ENCODE data around the gene MYLK.
"Not testable (repeated sequence)": the region's sequence is repeated elsewhere in the genome, so short reads cannot be mapped to it uniquely, and the experiment has no call there.

Gene MYLK

GRCh38 chr3:123741041-123741511 is 143.1 kb downstream of the MYLK start:
- no peak overlapping the region for H3K4me3 ChIP-seq (replicated peaks in 1 of 2; ENCODE audit: low read depth in 2 of 2, low read length in 2 of 2)
- DNase-seq (ENCODE audit: low read depth in 2 of 2): no peak
- no peak for TF ChIP-seq CTCF (IDR thresholded peaks at IDR 0.05; ENCODE audit: low read depth, low read length)

- DNase-seq (ENCODE audit: low read depth in 2 of 2): no peak
- no peak overlapping the region for H3K4me3 ChIP-seq (replicated peaks in 1 of 2; ENCODE audit: low read depth in 2 of 2, low read length in 2 of 2)
- TF ChIP-seq CTCF (IDR thresholded peaks at IDR 0.05; ENCODE audit: low read depth, low read length): no peak
These were observed 143.7 kb downstream of the MYLK start for GRCh38 chr3:123740391-123740822.

GRCh38 chr3:123739754-123740153 is 144.4 kb downstream of the MYLK start:
- DNase-seq (ENCODE audit: low read depth in 2 of 2): peak; percentile 47 to 79
- no peak for TF ChIP-seq CTCF (IDR thresholded peaks at IDR 0.05; ENCODE audit: low read depth, low read length)
- H3K4me3 ChIP-seq (replicated peaks in 1 of 2; ENCODE audit: low read depth in 2 of 2, low read length in 2 of 2): no peak overlapping the region

GRCh38 chr3:123739106-123739505 is 145.0 kb downstream of the MYLK start:
- DNase-seq (ENCODE audit: low read depth in 2 of 2): no peak
- H3K4me3 ChIP-seq (replicated peaks in 1 of 2; ENCODE audit: low read depth in 2 of 2, low read length in 2 of 2): no peak overlapping the region
- no peak for TF ChIP-seq CTCF (IDR thresholded peaks at IDR 0.05; ENCODE audit: low read depth, low read length)

GRCh38 chr3:123738522-123738921 is 145.6 kb downstream of the MYLK start:
- DNase-seq (ENCODE audit: low read depth in 2 of 2); H3K4me3 ChIP-seq (replicated peaks in 1 of 2; ENCODE audit: low read depth in 2 of 2, low read length in 2 of 2): not testable (repeated sequence)

- DNase-seq (ENCODE audit: low read depth in 2 of 2): no peak
- no peak for TF ChIP-seq CTCF (IDR thresholded peaks at IDR 0.05; ENCODE audit: low read depth, low read length)
- H3K4me3 ChIP-seq (replicated peaks in 1 of 2; ENCODE audit: low read depth in 2 of 2, low read length in 2 of 2): no peak overlapping the region
These were observed 147.0 kb downstream of the MYLK start for GRCh38 chr3:123737168-123737567.

GRCh38 chr3:123735456-123735855 is 148.7 kb downstream of the MYLK start:
- DNase-seq (ENCODE audit: low read depth in 2 of 2): no peak
- no peak for TF ChIP-seq CTCF (IDR thresholded peaks at IDR 0.05; ENCODE audit: low read depth, low read length)
- no peak overlapping the region for H3K4me3 ChIP-seq (replicated peaks in 1 of 2; ENCODE audit: low read depth in 2 of 2, low read length in 2 of 2)

Measured in cardiac fibroblast (primary cell).